BLaER1 treated with 17β-estradiol and CSF1 and Interleukin-3, amounts not matched to agents 10 nM and 100 nM (cell line): Measurements from ENCODE around the gene DNAH7.

Source experiments
- H3K27ac ChIP-seq, 11 experiments: shearing (Covaris generic); formaldehyde crosslinking; 2 replicates each; pipeline ENCODE4 v1.8.1; 2022
- H3K27me3 ChIP-seq, 11 experiments: shearing (Covaris generic); formaldehyde crosslinking; 2 replicates each; pipeline ENCODE4 v1.8.1; 2022
- H3K36me3 ChIP-seq, 11 experiments: shearing (Covaris generic); formaldehyde crosslinking; 2 replicates each; pipeline ENCODE4 v1.8.1; 2022
- H3K4me1 ChIP-seq, 10 experiments: shearing (Covaris generic); formaldehyde crosslinking; 2 replicates each; pipeline ENCODE4 v1.8.1; 2022
- H3K4me2 ChIP-seq, 11 experiments: shearing (Covaris generic); formaldehyde crosslinking; 2 replicates each; pipeline ENCODE4 v1.8.1; 2022
- H3K4me3 ChIP-seq, 10 experiments: shearing (Covaris generic); formaldehyde crosslinking; 2 replicates each; pipeline ENCODE4 v1.8.1; 2022
- H3K9ac ChIP-seq, 11 experiments: shearing (Covaris generic); formaldehyde crosslinking; 2 replicates each; pipeline ENCODE4 v1.8.1; 2022
- H3K9me3 ChIP-seq, 11 experiments: shearing (Covaris generic); formaldehyde crosslinking; replicated peaks in 1 of 11; 2 replicates each; pipeline ENCODE4 v1.8.1; 2022
- H4K20me1 ChIP-seq, 11 experiments: shearing (Covaris generic); formaldehyde crosslinking; 2 replicates each; pipeline ENCODE4 v1.8.1; 2022
- Cebpa-rat ChIP-seq, 11 experiments: shearing (Covaris generic); IDR thresholded peaks; 2 replicates each; pipeline ENCODE4 v1.8.1; 2022

DNAH7 gene

DNA sequence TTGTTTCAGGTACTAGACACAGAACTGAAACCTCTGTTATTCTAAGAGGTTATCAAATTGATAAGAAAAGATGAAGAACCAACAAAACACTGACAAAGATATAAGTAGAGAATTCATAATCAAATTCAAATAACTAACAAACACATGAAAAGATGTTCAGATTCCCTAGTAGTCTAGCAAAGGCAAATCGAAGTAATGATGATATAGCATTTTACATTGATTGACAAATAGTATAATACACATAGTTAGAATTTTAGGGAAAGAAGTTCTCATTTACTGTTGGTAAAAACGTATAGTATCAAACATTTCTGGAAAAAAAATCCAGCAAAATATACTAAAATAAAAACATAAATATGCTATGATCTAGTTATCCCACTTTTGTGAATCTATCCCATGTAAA is 50.6 kb downstream of the DNAH7 start:
- Histone ChIP-seq H3K4me2 (no peak overlapping the region), H3K9me3 (peaks cover 0 to 10% (median 0%) of the 10 kb centered on the region in 11 experiments; a peak in 3 of 22 replicates), H3K27me3 (no peaks in the 10 kb centered on the region), H3K4me3 (no peak overlapping the region), H3K4me1 (no peaks in the 10 kb centered on the region), H4K20me1 (no peaks in the 10 kb centered on the region), H3K36me3 (no peaks in the 10 kb centered on the region), H3K27ac (no peak overlapping the region), H3K9ac (no peak overlapping the region)
- no peak for TF ChIP-seq Cebpa-rat (IDR thresholded peaks at IDR 0.05)

DNA sequence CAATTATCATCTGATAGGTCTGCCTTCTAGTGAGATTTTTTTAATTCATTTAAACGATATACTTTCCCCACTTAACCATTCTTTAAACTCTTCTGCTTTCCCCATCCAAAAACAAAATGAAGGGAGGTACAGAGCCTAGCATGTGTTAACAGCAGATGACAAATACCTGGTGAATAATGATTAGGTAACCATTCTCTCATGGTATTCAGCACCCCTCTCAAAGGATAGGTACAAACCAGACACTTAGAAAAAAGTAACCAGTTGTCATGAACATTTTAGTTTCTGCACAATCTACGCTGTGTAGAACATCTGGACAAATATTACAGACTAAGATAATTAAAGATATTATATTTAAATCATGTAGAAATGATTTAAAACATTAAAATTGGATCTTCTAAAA is 56.3 kb downstream of the DNAH7 start:
- Histone ChIP-seq H3K4me1 (no peaks in the 10 kb centered on the region), H4K20me1 (no peaks in the 10 kb centered on the region), H3K36me3 (no peaks in the 10 kb centered on the region), H3K9ac (no peak overlapping the region), H3K27ac (no peak overlapping the region), H3K27me3 (no peaks in the 10 kb centered on the region), H3K4me2 (no peak overlapping the region), H3K4me3 (no peak overlapping the region), H3K9me3 (peaks cover 0 to 7% (median 0%) of the 10 kb centered on the region in 11 experiments; a peak in 2 of 22 replicates)
- no peak for TF ChIP-seq Cebpa-rat (IDR thresholded peaks at IDR 0.05)

DNA sequence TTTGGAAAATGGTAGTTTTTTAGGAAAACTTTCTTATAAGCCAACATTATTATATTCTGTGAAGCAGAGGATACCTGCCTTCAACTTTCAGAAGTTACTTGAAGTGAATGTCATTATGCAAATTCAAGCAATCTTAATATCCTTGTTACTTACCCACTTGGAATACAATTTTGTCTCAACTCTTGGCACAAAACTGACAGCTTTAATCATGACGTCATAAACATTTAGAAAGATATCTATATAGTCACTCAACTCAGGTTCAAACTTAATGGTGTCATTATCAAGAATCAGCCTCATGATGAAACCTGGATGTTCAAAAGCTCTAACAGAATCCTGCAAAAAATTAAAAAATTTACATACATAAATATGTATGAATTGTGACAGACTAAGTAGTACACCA is 68.1 kb downstream of the DNAH7 start:
- Histone ChIP-seq H3K4me3 (no peak overlapping the region), H3K9me3 (peaks cover 0 to 10% (median 0%) of the 10 kb centered on the region in 11 experiments; a peak in 4 of 22 replicates), H3K36me3 (no peaks in the 10 kb centered on the region), H4K20me1 (no peaks in the 10 kb centered on the region), H3K9ac (no peak overlapping the region), H3K4me2 (no peak overlapping the region), H3K27ac (no peak overlapping the region), H3K27me3 (no peaks in the 10 kb centered on the region), H3K4me1 (no peaks in the 10 kb centered on the region)
- no peak for TF ChIP-seq Cebpa-rat (IDR thresholded peaks at IDR 0.05)

DNA sequence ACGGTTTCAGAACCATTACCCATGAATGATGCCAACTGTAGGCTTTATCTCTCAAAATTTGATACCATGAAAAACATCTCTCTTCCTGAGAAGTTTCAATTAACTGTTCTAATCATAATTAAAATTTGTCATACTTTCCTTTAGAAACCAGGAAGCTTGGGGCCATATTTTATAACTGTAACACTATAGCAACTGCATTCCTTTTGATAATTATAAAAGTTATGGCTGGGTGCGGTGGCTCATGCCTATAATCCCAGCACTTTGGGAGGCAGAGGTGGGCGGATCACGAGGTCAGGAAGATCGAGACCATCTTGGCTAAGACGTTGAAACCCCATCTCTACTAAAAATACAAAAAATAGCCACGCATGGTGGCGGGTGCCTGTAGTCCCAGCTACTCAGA is 70.6 kb downstream of the DNAH7 start:
- H4K20me1 ChIP-seq, result no peaks in the 10 kb centered on the region
- TF ChIP-seq Cebpa-rat (IDR thresholded peaks at IDR 0.05), result no peak
- no peaks in the 10 kb centered on the region for H3K27me3 ChIP-seq
- H3K27ac ChIP-seq, result no peak overlapping the region
- no peak overlapping the region for H3K4me2 ChIP-seq
- H3K4me3 ChIP-seq, result no peak overlapping the region
- no peak overlapping the region for H3K9ac ChIP-seq
- H3K9me3 ChIP-seq, result no peaks in the 10 kb centered on the region
- no peaks in the 10 kb centered on the region for H3K4me1 ChIP-seq
- H3K36me3 ChIP-seq, result no peaks in the 10 kb centered on the region

GRCh38 chr2:195995499-195995898 is 73.1 kb downstream of the DNAH7 start:
- Histone ChIP-seq H3K27ac (no peak overlapping the region), H3K4me2 (no peak overlapping the region), H3K9me3 (no peaks in the 10 kb centered on the region)

GRCh38 chr2:195993623-195994022 is 75.0 kb downstream of the DNAH7 start:
- H3K4me1 ChIP-seq, result no peaks in the 10 kb centered on the region
- H3K9ac ChIP-seq, result no peak overlapping the region
- no peaks in the 10 kb centered on the region for H3K36me3 ChIP-seq
- H4K20me1 ChIP-seq, result no peaks in the 10 kb centered on the region
- H3K4me3 ChIP-seq, result no peak overlapping the region
- no peaks in the 10 kb centered on the region for H3K27me3 ChIP-seq
- no peak for TF ChIP-seq Cebpa-rat (IDR thresholded peaks at IDR 0.05)
- no peak overlapping the region for H3K4me2 ChIP-seq
- H3K9me3 ChIP-seq, result no peaks in the 10 kb centered on the region
- no peak overlapping the region for H3K27ac ChIP-seq

More at GRCh38 chr2:195995499-195995898, 73.1 kb downstream of the DNAH7 start:
- Histone ChIP-seq H4K20me1 (no peaks in the 10 kb centered on the region), H3K36me3 (no peaks in the 10 kb centered on the region), H3K27me3 (no peaks in the 10 kb centered on the region), H3K4me1 (no peaks in the 10 kb centered on the region), H3K4me3 (no peak overlapping the region), H3K9ac (no peak overlapping the region)
- no peak for TF ChIP-seq Cebpa-rat (IDR thresholded peaks at IDR 0.05)

DNA sequence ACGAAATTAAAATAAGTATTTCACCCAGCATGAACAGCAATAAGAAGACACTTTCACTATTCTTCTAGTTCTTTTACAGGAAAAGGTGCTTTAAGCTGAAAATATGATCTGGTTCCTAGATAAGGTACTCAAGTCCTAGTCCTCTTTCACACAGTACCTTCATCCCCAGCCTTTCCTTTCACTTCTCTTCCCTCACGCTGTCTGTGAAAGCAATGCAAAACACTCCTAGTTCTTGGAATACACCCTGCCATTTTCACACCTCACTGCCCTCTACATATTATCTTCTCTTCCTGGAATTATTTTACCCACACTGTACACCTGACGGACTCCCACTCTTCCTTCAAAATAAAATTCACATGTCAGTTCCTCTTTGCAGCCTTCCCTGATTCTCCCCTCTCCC is 82.9 kb downstream of the DNAH7 start:
- no peaks in the 10 kb centered on the region for H3K27me3 ChIP-seq
- peaks cover 0 to 14% (median 0%) of the 10 kb centered on the region in 10 experiments; a peak in 5 of 20 replicates for H3K4me1 ChIP-seq
- H3K9ac ChIP-seq, result no peak overlapping the region
- H3K27ac ChIP-seq, result no peak overlapping the region
- no peaks in the 10 kb centered on the region for H3K36me3 ChIP-seq
- peaks cover 0 to 2% (median 0%) of the 10 kb centered on the region in 11 experiments; a peak in 3 of 22 replicates for H3K9me3 ChIP-seq
- no peak overlapping the region for H3K4me3 ChIP-seq
- H3K4me2 ChIP-seq, result peak overlapping the region in 2 of 11 experiments; percentile 33 to 45; a peak in 6 of 22 replicates
- no peaks in the 10 kb centered on the region for H4K20me1 ChIP-seq
- TF ChIP-seq Cebpa-rat (IDR thresholded peaks at IDR 0.05), result no peak

DNA sequence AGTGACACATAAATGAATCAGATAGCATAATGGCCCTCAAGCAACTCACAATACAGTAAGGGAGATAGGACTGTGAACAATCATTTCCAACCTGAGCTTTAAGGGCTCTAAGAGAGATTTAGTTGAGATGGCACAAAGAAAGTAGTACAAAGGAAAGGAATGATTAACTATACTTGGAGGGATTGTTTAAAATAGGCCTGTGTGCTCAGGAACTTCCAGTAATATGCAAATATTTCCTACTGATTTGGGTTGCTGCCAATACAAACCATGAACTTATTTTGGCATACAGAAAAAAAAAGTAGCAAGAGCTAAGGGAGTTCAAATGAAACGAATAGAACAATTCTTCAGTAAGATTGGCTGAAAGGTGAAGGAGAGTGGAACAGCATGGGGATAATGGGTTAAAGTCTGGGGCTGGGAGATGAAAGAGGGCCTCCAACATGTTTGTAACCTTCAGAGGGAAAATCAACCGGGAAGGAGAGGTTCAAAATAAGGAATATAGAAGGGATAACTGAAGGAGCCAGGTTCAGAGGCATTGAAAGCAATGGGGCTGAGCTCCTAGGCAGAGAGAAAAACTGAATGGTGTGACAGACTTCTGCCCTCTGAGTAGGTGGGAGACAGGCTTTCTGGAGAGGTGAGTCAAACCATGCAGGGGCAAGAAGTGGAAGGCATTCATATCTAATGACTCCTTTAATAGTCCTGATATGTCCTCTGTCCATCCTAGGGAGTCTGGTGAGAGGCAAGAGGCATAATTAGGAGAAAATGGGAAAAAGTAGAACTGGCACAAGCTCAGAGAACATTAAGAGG is 83.5 kb downstream of the DNAH7 start:
- peaks cover 0 to 8% (median 3%) of the 10 kb centered on the region in 11 experiments; a peak in 21 of 22 replicates for H3K9me3 ChIP-seq
- no peaks in the 10 kb centered on the region for H4K20me1 ChIP-seq
- no peak overlapping the region for H3K27ac ChIP-seq
- TF ChIP-seq Cebpa-rat (IDR thresholded peaks at IDR 0.05), result no peak
- no peaks in the 10 kb centered on the region for H3K27me3 ChIP-seq
- H3K9ac ChIP-seq, result no peak overlapping the region
- H3K4me2 ChIP-seq, result peak overlapping the region in 4 of 11 experiments; percentile 5 to 45 (median 20); a peak in 7 of 22 replicates
- peaks cover 0 to 14% (median 0%) of the 10 kb centered on the region in 10 experiments; a peak in 5 of 20 replicates for H3K4me1 ChIP-seq
- no peak overlapping the region for H3K4me3 ChIP-seq
- H3K36me3 ChIP-seq, result no peaks in the 10 kb centered on the region

- Histone ChIP-seq H3K4me2 (no peak overlapping the region), H3K4me1 (peaks cover 0 to 10% (median under 1%) of the 10 kb centered on the region in 10 experiments; a peak in 8 of 20 replicates), H3K9me3 (0 out of 22 replicates have a peak, but pooled peaks cover 0 to 5% (median 0%) of the 10 kb centered on the region in 11 experiments), H3K36me3 (no peaks in the 10 kb centered on the region), H4K20me1 (no peaks in the 10 kb centered on the region), H3K27me3 (no peaks in the 10 kb centered on the region), H3K4me3 (no peak overlapping the region), H3K9ac (no peak overlapping the region), H3K27ac (no peak overlapping the region)
- no peak for TF ChIP-seq Cebpa-rat (IDR thresholded peaks at IDR 0.05)
These were observed 101.3 kb downstream of the DNAH7 start for GRCh38 chr2:195967336-195967735.
